Thoracic aorta (tissue), 2 donors: ENCODE measurements around the gene GPR150. TPM values are rescaled to one million over a fixed set of nuclear protein-coding genes. Genes with fewer than 3 reads are reported as not detected.

Source experiments
- ATAC-seq: fragments of 150-250 bp; one replicate; pipeline ENCODE4 v1.8.0; 2017; ENCODE audit warnings: low read depth; ENCODE audit not compliant: insufficient number of reproducible peaks, low FRiP score
- DNase-seq: peaks from one replicate; pipeline ENCODE4 v3.0.0-alpha.2; 2020; ENCODE audit warnings: low spot score
- H3K27ac ChIP-seq, 2 donors: fragments of 200-600 bp; sonication (generic); 1 replicate in 1 of 2; 2 replicates in 1 of 2; pipeline ENCODE4 v1.5.1; 2016; ENCODE audit warnings: mild to moderate bottlenecking in 2 of 2, moderate library complexity in 2 of 2
- H3K27me3 ChIP-seq: fragments of 200-600 bp; sonication (generic); replicated peaks from 2 replicates; pipeline ENCODE4 v1.6.0; 2016; ENCODE audit warnings: mild to moderate bottlenecking; ENCODE audit not compliant: insufficient read depth
- H3K36me3 ChIP-seq: fragments of 200-600 bp; sonication (generic); one replicate; pipeline ENCODE4 v1.5.1; 2016
- H3K4me1 ChIP-seq, 2 donors: fragments of 200-600 bp; sonication (generic); 1 replicate in 1 of 2; 2 replicates in 1 of 2; pipeline versions ENCODE4 v1.5.1 to v1.6.0; 2016; ENCODE audit warnings: low read depth in 2 of 2, mild to moderate bottlenecking in 1 of 2; ENCODE audit not compliant: control insufficient read depth in 1 of 2
- H3K4me3 ChIP-seq: fragments of 200-600 bp; sonication (generic); 2 replicates; pipeline ENCODE4 v1.5.1; 2016; ENCODE audit warnings: mild to moderate bottlenecking
- H3K9me3 ChIP-seq: fragments of 200-600 bp; sonication (generic); 2 replicates; pipeline ENCODE4 v1.5.1; 2016
- CTCF ChIP-seq: fragments of 200-600 bp; sonication (generic); IDR thresholded peaks from one replicate; pipeline ENCODE4 v1.5.1; 2019; ENCODE audit warnings: antibody characterized with exemption
- total RNA-seq, 2 donors: library from RNA; depleted of rRNA; stranded (reverse); fragments of >200 nt; gene quantifications; one replicate each; pipeline versions ENCODE4 v1.1.0 to v1.2.3, GENCODE V29; 2016

The GPR150 gene
- total RNA-seq = 1 to 10 TPM in 1 of 2 donors, not detected in 1; 1.1 TPM

GRCh38 chr5:95620030-95620869, at the start of gene GPR150:
Gene GPR150, plus strand, starts transcription at chr5:95620087. Its CDS starts 189 bp downstream, at chr5:95620276.
- no peak for DNase-seq
- Histone ChIP-seq H3K9me3 (no peaks in the 10 kb centered on the region), H3K4me1 (peaks cover 0 to 17% of the 10 kb centered on the region in 2 donors), H3K27me3 (no peaks in the 10 kb centered on the region), H3K36me3 (no peaks in the 10 kb centered on the region), H3K27ac (peak within 1 kb of the TSS in 1 of 2 donors; percentile 2), H3K4me3 (peak within 1 kb of the TSS; percentile 83)
- ATAC-seq = peak; percentile 16
- no peak for TF ChIP-seq CTCF

DNA sequence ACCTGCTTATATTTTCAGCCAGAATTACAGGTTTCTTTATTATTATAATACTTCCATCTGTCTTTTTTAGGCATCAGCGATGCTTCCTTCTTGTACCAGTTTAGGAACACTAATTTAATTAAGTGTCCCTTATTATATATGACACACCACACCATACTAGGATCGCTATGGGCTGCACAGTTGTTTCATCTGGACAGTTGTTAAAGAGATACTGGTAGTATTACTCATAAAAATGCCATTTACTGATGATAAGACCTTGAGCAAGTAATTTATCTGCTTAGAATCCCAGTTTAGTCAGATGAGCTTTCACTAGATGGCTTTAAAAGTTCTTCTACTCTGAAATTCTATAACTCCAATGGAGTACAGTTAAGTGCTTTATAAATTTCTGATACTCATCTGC, 47.9 kb upstream of the GPR150 start:
- H3K9me3 ChIP-seq = no peaks in the 10 kb centered on the region
- no peak for DNase-seq
- H3K4me1 ChIP-seq = no peaks in the 10 kb centered on the region
- H3K36me3 ChIP-seq = peaks cover 7% of the 10 kb centered on the region
- no peak for TF ChIP-seq CTCF
- no peak overlapping the region for H3K27ac ChIP-seq
- ATAC-seq = no peak
- no peak overlapping the region for H3K4me3 ChIP-seq
- H3K27me3 ChIP-seq = no peaks in the 10 kb centered on the region

GRCh38 chr5:95581576-95581975, 38.3 kb upstream of the GPR150 start:
- TF ChIP-seq CTCF = no peak
- Histone ChIP-seq H3K36me3 (no peaks in the 10 kb centered on the region), H3K4me1 (no peaks in the 10 kb centered on the region), H3K9me3 (no peaks in the 10 kb centered on the region), H3K27ac (no peak overlapping the region), H3K27me3 (no peaks in the 10 kb centered on the region), H3K4me3 (no peak overlapping the region)
- DNase-seq (no peak), ATAC-seq (no peak)

GRCh38 chr5:95583992-95584391, 35.9 kb upstream of the GPR150 start:
- ATAC-seq (no peak), DNase-seq (no peak)
- no peaks in the 10 kb centered on the region for H3K27me3 ChIP-seq
- no peak overlapping the region for H3K27ac ChIP-seq
- no peaks in the 10 kb centered on the region for H3K4me1 ChIP-seq
- no peak overlapping the region for H3K4me3 ChIP-seq
- no peaks in the 10 kb centered on the region for H3K9me3 ChIP-seq
- no peak for TF ChIP-seq CTCF
- no peaks in the 10 kb centered on the region for H3K36me3 ChIP-seq

DNA sequence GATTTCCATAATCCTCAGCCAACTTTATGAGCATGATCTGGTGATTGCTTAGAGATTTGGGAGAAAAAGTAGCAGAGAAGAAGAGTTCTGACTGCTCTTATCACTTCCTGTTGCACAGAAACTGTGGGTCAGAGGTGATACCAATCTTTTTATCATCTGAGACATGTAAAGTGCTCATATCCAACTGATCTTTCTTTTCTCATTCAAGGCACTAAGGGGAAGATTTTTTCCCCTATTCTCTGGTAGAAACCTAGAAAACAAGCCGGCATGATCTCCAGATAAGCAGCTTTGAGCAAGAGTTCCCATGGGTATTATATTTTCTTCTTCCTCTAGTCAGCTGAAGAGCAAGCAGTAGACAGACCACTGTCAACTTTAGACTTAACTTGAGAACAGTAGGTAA, 29.0 kb upstream of the GPR150 start:
- Histone ChIP-seq H3K4me1 (no peaks in the 10 kb centered on the region), H3K4me3 (no peak overlapping the region), H3K9me3 (no peaks in the 10 kb centered on the region), H3K27me3 (no peaks in the 10 kb centered on the region), H3K27ac (no peak overlapping the region), H3K36me3 (no peaks in the 10 kb centered on the region)
- no peak for TF ChIP-seq CTCF
- DNase-seq (no peak), ATAC-seq (no peak)
